GM12892 (cell line): ENCODE measurements around the gene CDK5R1.

Source experiments
- DNase-seq: peaks from one replicate; pipeline ENCODE4 v3.0.0; 2011; ENCODE audit not compliant: insufficient read length
- FAIRE-seq: peaks from 2 replicates; lab custom pipeline; 2011; peaks lifted over from hg19 to GRCh38; lab: Jason Lieb, UNC
- POLR2A ChIP-seq: IDR thresholded peaks from 2 replicates; pipeline ENCODE4 v1.6.1; 2011; ENCODE audit warnings: low read depth, low read length, control low read depth
- POLR2AphosphoS5 ChIP-seq: IDR thresholded peaks from 2 replicates; pipeline ENCODE4 v1.6.1; 2011; ENCODE audit warnings: low read depth, low read length, control low read depth
- TAF1 ChIP-seq: IDR thresholded peaks from 2 replicates; pipeline ENCODE4 v1.6.1; 2011; ENCODE audit warnings: low read depth, mild to moderate bottlenecking, control low read depth, low read length, borderline replicate concordance

Gene CDK5R1

DNA sequence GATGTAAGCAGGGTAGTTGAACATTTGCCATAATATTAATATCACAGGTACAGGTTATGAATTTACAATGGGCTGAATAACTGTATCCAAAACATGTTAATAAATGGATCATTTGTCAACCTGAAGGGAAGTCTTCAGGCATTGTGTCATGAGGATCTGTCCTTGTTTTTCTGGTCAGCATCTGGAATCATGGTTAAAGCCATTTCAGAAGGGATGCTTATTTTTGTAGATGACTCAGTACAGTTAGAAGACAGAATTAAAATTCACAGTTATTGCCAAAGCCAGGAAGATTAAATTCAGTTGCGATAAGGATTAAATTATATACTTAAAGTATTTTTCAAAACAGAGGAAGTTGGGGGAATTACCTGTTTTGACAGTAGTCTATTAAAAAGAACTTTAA, 34.5 kb upstream of the CDK5R1 start:
- DNase-seq: no peak
- no peak for FAIRE-seq
- no peak for TF ChIP-seq POLR2AphosphoS5
- TF ChIP-seq POLR2A: no peak
- no peak for TF ChIP-seq TAF1

GRCh38 chr17:32453370-32453769, 33.4 kb upstream of the CDK5R1 start:
- DNase-seq (no peak), FAIRE-seq (no peak)
- TF ChIP-seq POLR2AphosphoS5 (no peak), POLR2A (no peak), TAF1 (no peak)

- TF ChIP-seq POLR2A (no peak), TAF1 (no peak), POLR2AphosphoS5 (no peak)
- FAIRE-seq: no peak
- DNase-seq: no peak
Measured at GRCh38 chr17:32458371-32458770, 28.4 kb upstream of the CDK5R1 start.

DNA sequence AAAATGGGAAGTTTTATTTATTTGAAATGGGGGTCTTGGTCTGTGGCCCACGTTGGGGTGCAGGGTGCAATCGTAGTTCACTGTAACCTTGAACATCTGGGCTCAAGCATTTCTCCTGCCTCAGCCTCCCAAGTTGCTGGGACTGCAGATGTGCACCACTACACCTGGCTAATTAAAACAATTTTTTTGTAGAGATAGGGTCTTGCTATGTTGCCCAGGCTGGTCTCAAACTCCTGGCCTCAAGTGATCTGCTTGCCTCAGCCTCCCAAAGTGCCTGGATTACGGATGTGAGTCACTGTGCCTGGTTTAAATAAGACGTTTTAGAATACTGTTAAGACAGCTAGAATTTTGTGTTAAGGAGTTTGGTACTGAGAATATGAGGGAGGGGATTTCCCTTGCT, 26.7 kb upstream of the CDK5R1 start:
- no peak for FAIRE-seq
- no peak for DNase-seq
- TF ChIP-seq POLR2A (no peak), TAF1 (no peak), POLR2AphosphoS5 (no peak)

- no peak for FAIRE-seq
- no peak for TF ChIP-seq TAF1
- TF ChIP-seq POLR2A: no peak
- no peak for TF ChIP-seq POLR2AphosphoS5
- no peak for DNase-seq
Measured at GRCh38 chr17:32461498-32461852, 25.3 kb upstream of the CDK5R1 start.

DNA sequence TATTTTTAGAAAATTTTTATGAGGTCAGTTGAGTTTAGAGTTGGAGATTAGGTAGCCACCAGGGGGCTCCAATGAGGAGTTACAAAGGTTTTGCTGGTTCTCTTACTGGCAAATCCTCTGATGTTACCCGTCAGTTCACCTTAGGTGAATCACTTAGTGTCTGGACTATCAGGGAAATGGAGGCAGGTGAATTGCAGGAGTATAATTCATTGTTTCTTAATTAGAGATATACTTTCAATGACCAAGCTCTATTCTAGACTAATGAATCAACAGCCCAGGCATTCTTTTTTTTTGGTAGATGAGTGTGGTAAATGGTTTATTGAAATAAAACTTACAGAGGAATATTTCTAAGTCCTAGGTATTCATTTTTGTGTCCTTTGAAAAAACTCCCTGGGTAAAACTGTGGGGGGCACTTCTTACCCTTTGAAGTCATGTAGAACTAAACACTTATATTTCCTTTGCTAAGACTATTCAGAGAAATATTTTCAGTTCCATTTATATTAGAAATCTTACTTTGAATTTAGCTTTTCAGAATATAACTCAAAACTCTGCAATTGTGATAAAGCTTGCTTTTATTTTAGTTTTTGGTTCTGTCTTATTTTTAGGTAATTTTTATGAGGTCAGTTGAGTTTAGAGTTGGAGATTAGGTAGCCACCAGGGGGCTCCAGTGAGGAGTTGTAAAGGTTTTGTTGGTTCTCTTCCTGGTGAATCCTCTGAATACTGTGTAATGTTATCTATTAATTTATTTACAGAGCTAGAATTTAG, 24.8 kb upstream of the CDK5R1 start:
- no peak for TF ChIP-seq POLR2AphosphoS5
- TF ChIP-seq POLR2A: no peak
- TF ChIP-seq TAF1: no peak
- DNase-seq (no peak), FAIRE-seq (no peak)

GRCh38 chr17:32463304-32463703, 23.5 kb upstream of the CDK5R1 start:
- TF ChIP-seq TAF1 (no peak), POLR2AphosphoS5 (no peak), POLR2A (no peak)
- no peak for FAIRE-seq
- DNase-seq: no peak

DNA sequence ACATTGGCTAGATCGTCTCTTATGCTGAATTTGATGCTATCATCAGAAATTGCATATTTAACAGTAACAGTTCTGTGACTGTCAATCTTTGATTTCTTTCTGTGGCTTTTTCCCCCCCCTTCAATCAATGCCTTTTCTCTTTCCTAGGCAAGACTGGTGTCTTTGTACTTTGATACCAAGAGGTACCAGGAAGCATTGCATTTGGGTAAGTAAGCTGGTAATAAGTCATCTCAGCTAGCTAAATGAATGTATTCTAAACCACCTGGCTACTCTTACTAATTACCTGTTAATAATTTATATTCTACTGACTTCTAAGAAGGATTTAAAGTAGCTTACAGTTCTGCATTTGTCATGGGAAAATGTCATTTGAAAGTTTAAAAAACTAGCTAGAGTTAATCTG, 22.4 kb upstream of the CDK5R1 start:
- FAIRE-seq: no peak
- no peak for TF ChIP-seq TAF1
- no peak for TF ChIP-seq POLR2AphosphoS5
- TF ChIP-seq POLR2A: no peak
- no peak for DNase-seq

GRCh38 chr17:32467949-32468348, 18.8 kb upstream of the CDK5R1 start:
- no peak for FAIRE-seq
- TF ChIP-seq POLR2AphosphoS5 (no peak), TAF1 (no peak), POLR2A (no peak)

DNA sequence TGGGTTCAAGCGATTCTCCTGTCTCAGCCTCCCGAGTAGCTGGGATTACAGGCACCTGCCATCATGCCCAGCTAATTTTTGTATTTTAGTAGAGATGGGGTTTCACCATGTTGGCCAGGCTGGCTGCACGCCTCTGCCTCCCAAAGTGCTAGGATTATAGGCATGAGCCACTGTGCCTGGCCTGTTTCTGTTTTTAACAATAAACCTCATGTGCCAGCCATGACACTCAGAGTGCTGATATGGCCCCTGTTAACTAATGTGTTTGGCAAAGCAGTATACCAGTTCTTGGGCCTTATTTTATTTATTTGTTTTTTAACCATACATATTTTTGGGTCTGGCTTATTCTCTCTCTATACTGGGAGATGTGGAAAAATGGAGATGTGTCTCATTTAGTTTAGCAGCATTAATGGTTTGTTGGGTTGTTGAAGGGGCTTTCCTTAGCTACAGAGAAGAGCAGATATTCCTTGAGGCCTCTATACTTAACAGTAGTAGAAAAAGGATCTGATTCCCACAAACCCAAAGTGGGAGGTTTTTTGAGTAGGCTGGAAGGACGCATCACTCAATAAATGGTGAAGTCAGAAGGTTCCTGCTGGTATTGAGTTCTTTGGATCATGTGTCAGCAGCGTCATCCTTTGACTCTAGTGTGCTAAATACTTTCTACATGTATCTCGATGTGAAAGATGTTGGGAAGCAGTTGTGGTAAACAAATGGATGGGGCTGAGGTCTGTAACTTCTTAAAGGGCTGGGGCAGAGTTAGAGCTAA, 16.2 kb upstream of the CDK5R1 start:
- TF ChIP-seq POLR2A (no peak), POLR2AphosphoS5 (no peak), TAF1 (no peak)
- DNase-seq: no peak
- no peak for FAIRE-seq

More at GRCh38 chr17:32467949-32468348, 18.8 kb upstream of the CDK5R1 start:
- DNase-seq: no peak

DNA sequence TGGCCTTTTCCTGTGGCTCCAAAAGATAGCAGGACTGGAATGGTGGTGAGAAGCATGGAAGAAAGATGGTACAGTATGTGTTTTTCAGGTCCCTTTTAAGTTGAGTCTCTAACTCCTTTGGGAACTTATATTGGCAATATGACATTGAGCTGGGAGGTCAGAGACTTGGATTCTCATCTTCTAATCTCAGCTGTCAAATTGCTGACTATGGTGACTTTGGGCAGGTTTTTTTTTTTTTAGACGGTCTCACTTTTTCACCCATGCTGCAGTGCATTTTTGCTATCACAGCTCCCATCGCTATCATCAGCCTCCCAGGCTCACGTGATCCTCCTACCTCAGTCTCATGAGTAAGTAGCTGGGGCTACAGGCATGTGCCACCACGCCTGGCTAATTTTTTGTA, 15.1 kb upstream of the CDK5R1 start:
- TF ChIP-seq POLR2AphosphoS5 (no peak), POLR2A (no peak), TAF1 (no peak)
- DNase-seq (no peak), FAIRE-seq (no peak)

- no peak for DNase-seq
- FAIRE-seq: no peak
- no peak for TF ChIP-seq TAF1
- TF ChIP-seq POLR2A: no peak
- no peak for TF ChIP-seq POLR2AphosphoS5
Measured at GRCh38 chr17:32475258-32475657, 11.5 kb upstream of the CDK5R1 start.

DNA sequence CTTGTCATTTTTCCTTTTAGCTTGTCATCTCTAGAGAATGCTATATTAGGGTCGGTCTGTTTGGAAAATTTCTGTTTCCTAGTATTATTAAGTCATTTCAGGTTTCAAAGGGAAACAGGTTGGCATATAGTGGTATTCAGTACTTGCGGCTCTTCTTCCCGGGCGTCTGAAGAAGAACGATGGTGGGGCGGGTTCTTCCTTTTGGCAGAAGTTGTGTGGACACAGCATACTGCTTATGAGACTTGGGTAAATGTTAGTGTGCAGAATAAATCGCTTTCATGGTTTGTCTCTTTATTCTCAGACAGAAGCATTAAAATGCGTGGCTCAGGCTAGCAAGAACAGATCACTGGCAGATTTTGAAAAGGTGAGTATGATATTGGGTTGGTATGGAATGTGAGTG, 9.6 kb upstream of the CDK5R1 start:
- DNase-seq (no peak), FAIRE-seq (no peak)
- no peak for TF ChIP-seq TAF1
- TF ChIP-seq POLR2A: no peak
- no peak for TF ChIP-seq POLR2AphosphoS5
